Activated naive CD4-positive, alpha-beta T cell treated with anti-CD3 and anti-CD28 coated beads, Interleukin-2, amount 50 U/mL, for 24 hours (primary cell): ENCODE results near the gene EXOC7.

Experiments used
- H3K27ac Mint-ChIP-seq: one replicate; pipeline ENCODE4 v1.8.0; 2021; ENCODE audit warnings: mild to moderate bottlenecking, mixed read lengths
- H3K27me3 Mint-ChIP-seq: one replicate; pipeline ENCODE4 v1.8.0; 2021; ENCODE audit warnings: mixed read lengths
- H3K36me3 Mint-ChIP-seq: one replicate; pipeline ENCODE4 v1.8.0; 2021; ENCODE audit warnings: mixed read lengths
- H3K4me1 Mint-ChIP-seq: one replicate; pipeline ENCODE4 v1.8.0; 2021; ENCODE audit warnings: mixed read lengths
- H3K4me3 Mint-ChIP-seq: one replicate; pipeline ENCODE4 v1.8.0; 2021; ENCODE audit warnings: mild to moderate bottlenecking, mixed read lengths
- H3K9me3 Mint-ChIP-seq: one replicate; pipeline ENCODE4 v1.8.0; 2021; ENCODE audit warnings: mixed read lengths

EXOC7 gene

DNA sequence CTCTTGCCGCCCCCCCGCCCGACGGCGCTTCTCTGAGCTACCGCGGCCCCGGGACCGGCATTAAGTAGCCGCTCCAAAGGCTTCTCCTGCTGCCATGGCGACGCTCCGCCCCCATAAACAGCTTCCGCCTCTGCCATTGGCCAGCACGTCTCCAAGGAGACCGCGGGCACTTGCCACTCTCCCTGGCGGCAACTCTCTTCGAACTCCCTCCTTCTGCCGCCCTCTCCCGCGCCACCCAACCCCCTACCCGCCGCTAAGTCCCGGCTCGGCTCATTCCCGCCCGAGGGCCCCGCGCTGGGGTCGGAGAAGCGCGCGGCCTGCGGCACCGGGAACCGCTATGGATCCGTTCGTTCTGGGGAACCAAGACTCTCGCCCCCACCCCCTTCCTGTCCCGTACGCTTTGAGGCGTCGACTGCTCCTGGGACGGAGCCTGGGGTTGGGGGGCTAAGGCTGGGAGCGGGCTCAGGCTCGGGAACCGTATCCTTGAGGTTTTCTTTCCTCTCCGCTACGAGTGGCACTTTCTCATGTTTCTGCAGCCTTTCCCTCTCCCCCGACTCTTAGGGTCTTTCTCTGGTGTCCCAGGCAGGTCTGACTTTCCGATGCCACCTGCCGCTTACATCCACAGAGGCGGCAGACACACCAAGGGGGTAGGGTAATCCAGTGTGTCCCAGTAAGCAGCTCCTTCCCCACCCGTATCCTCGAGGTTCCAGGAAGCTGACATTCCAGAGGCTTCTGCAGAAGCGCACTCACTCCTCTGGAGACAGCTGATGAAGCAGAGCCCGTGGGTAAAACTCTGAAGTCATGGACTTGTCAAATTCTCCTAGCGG, 37.8 kb upstream of the EXOC7 start, which contains the start of gene FOXJ1:
Gene FOXJ1, minus strand, starts transcription at position 34 of the 827 bp plus-strand sequence. CDS start 850 bp downstream, outside the sequence.
- no peaks in the 10 kb centered on the region for H3K9me3 Mint-ChIP-seq
- peak within 1 kb of the TSS; percentile 37 for H3K27ac Mint-ChIP-seq
- no peaks in the 10 kb centered on the region for H3K27me3 Mint-ChIP-seq
- H3K36me3 Mint-ChIP-seq = no peaks in the 10 kb centered on the region
- peak within 1 kb of the TSS; percentile 76 for H3K4me3 Mint-ChIP-seq
- peaks cover 55% of the 10 kb centered on the region for H3K4me1 Mint-ChIP-seq

DNA sequence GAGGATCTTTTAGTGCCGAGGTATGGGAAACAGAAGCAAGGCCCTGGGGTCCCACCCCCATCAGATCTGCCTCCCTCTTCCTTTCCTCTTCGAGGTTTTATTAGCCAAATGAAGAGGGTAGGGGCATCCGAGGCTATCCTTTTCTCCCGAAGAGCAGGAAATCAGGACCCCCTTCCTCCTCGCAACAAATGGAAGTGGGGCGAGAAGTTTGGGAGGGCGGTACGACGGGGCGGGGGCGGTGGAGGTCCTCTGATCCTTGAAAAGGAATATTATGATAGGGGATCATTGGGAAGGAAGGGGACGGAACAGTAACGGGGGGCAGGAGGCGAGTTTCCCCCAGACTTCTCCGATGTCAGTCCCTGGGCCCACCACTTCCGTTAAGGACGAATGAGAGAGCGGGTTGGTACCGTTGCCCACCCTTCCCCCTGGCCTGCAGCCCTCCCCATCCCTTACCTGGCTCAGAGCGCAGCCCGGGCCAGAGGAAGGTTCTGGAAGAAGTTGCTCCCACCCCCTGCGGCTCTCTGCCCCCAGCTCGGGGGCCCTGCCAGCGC, 37.1 kb upstream of the EXOC7 start:
- Mint-ChIP-seq H3K4me1 (peaks cover 48% of the 10 kb centered on the region), H3K9me3 (no peaks in the 10 kb centered on the region), H3K27ac (no peak overlapping the region), H3K27me3 (no peaks in the 10 kb centered on the region), H3K4me3 (peak overlapping the region; percentile 76), H3K36me3 (no peaks in the 10 kb centered on the region)

DNA sequence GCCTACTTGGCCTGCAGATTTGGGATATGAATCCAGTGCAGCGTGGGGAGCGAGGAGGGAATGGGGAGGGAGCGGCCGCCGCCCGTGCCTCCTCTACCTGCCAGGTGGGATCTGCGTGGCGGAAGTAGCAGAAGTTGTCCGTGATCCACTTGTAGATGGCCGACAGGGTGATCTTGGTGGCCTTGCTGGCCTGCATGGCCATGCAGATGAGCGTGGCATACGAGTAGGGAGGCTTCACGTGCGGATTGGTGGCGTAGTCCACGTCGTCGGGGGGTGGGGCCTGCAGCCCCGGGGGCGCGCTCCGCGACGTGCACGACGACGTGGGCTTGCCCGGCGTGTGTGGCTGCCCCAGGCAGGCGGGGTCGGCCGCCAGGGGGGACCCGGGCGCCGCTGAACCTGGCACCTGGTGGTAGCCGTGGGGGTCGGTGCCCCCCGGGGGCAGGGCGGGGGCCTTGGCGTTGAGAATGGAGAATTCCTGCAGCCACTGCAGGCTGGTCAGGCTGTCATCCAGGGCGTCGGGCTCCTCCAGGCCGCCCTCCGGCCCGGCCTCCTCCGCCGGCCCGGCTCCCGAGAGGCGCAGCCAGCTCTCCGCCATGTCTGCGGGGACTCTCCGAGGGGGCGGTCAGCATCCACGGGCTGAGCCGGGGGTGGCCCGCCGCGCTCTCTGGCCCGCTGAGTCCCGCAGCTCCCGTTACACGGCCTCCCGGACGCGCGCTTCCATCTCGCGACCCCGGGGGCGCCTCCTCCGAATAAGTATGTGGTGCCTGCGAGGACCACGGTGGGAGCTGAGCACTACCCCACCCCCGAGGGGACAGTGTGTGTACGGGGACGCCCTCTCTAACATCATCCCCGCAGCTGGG, 36.4 kb upstream of the EXOC7 start:
- no peaks in the 10 kb centered on the region for H3K27me3 Mint-ChIP-seq
- peak overlapping the region; percentile 76 for H3K4me3 Mint-ChIP-seq
- peaks cover 47% of the 10 kb centered on the region for H3K4me1 Mint-ChIP-seq
- no peaks in the 10 kb centered on the region for H3K9me3 Mint-ChIP-seq
- no peaks in the 10 kb centered on the region for H3K36me3 Mint-ChIP-seq
- peak overlapping the region; percentile 13 for H3K27ac Mint-ChIP-seq

DNA sequence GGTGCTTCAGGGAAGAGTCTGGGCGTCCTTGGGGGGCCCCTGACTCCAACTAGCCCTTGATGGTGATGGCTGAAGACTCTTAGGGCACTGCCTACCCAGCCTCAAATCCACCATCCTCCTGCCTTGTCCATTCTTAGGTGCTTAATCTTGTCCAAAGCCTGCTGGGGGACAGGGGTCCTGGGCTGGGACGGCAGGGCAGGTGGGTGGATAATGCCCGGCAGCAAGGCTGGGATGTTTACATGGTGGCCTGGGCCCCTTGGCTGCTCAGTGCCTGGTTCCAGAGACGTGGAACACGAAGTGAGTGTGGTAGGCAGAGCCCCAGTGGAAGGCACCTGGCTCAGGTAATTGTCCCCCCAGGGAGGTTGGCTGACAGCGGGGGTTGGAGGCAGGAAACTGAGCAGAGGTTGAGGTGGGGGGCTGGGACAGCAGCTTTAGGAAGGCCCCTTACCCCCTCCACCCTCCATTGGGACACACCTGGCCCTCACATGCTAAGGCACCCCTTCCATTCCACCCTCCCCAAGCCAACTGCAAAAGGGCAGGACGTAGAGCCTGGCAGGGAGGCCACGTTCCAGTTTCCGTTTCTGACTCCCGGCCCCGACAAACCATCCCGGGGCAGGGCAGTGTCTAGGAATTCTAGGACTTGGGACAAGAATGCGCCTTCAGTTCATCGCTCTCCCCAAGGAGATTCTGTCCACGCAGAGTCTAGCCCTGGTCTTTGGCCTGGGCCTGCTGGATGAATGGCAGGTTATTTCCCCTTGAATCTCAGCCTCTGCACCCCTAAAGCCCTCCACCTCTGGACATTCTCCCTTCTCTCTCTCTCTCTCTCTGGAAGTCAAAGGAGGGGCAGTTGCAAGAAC, 35.5 kb upstream of the EXOC7 start:
- Mint-ChIP-seq H3K4me1 (peaks cover 44% of the 10 kb centered on the region), H3K36me3 (no peaks in the 10 kb centered on the region), H3K4me3 (peak overlapping the region; percentile 67), H3K27ac (peak overlapping the region; percentile 13), H3K9me3 (no peaks in the 10 kb centered on the region), H3K27me3 (no peaks in the 10 kb centered on the region)

DNA sequence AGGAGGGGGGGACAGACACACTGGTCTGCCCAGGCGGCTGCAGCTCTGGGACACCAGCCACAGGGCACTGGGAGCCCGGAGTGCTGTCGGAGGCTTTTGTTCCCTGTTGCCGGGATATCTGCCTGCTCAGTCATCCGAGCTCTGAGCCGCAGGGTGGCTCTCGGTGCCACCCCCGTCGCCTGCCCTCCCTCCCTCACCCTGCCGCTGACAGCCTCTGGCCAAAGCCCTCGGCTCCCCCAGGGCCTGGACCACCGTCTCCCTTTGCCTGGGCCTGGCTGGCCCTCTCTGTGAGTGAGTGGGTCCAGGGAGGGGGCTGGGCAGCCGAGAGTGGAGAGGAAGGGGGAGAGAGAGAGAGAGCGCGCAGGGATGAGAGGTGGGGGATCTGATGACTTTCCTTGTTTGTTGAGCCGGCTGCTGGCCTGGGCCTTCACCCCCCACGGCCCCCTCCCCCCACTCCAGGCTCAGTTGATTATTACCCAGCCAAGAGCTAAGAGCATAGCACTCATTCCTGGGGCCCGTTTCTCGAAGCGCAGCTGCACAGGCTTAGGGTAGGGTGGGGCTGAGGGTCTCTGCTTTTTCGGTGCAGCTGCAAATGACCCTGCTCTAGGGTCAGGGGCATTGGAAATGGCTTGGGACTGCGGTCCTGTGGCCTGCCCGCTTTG, 34.8 kb upstream of the EXOC7 start:
- H3K9me3 Mint-ChIP-seq = no peaks in the 10 kb centered on the region
- H3K4me1 Mint-ChIP-seq = peaks cover 44% of the 10 kb centered on the region
- no peaks in the 10 kb centered on the region for H3K27me3 Mint-ChIP-seq
- H3K4me3 Mint-ChIP-seq = no peak overlapping the region
- H3K36me3 Mint-ChIP-seq = no peaks in the 10 kb centered on the region
- no peak overlapping the region for H3K27ac Mint-ChIP-seq

DNA sequence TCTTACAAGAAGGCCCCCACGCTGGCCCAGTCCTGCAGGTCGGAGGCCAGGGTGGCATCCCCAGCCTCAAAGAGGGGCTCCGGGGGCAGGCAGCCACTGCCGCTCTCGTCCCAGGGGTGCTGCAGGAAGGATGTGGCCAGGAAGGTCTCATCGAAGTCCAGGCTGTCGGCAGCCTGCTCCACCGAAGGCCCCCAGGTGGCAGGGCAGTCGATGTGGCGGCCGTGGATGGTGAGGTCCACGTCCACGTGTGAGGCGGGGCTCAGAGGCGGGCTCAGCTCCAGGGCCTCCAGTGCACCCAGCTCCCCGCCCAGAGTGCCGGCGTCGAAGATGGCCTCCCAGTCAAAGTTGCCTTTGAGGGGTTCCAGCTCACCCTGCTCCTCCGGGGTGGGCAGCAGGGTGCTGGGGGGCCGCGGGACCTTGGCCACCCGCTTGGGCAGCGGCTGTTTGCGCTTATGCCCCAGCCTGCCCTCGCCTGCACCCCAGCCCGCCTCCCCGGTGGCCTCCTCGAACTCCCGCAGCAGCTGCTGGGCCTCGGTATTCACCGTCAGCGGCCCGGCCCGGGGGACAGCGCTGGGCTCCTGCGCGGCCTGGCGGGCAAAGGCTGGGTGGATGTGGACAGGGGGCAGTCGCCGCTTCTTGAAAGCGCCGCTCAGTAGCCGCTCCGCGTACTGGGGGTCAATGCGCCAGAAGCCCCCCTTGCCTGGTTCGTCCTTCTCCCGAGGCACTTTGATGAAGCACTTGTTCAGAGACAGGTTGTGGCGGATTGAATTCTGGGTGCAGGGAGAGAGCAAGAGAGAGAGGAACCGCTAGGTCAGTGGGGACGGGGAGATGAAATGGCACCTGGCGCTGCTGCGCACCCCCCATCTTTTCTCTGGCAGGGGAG, 34.0 kb upstream of the EXOC7 start:
- H3K4me3 Mint-ChIP-seq = no peak overlapping the region
- no peaks in the 10 kb centered on the region for H3K27me3 Mint-ChIP-seq
- no peak overlapping the region for H3K27ac Mint-ChIP-seq
- peaks cover 39% of the 10 kb centered on the region for H3K4me1 Mint-ChIP-seq
- no peaks in the 10 kb centered on the region for H3K36me3 Mint-ChIP-seq
- H3K9me3 Mint-ChIP-seq = no peaks in the 10 kb centered on the region

DNA sequence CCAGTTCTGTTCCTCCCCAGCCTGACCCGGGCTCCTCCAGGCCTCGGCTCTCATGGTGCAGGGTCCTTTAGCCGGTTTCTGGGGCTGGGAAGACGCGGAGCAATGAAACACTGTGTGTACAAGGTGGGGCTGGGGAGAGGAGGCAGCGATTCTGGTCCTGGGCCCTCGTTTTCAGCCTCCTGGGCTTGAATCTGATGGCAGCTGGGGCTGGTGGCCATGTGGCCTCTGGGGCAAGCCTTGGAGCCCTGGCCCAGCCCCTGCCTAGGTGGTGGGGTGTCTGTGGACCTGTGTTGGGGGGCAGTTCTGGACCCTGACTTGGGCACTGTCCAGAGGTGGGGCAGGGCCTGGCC, 33.4 kb upstream of the EXOC7 start:
- Mint-ChIP-seq H3K36me3 (no peaks in the 10 kb centered on the region), H3K4me3 (no peak overlapping the region), H3K9me3 (no peaks in the 10 kb centered on the region), H3K27ac (no peak overlapping the region), H3K27me3 (no peaks in the 10 kb centered on the region), H3K4me1 (peaks cover 32% of the 10 kb centered on the region)

DNA sequence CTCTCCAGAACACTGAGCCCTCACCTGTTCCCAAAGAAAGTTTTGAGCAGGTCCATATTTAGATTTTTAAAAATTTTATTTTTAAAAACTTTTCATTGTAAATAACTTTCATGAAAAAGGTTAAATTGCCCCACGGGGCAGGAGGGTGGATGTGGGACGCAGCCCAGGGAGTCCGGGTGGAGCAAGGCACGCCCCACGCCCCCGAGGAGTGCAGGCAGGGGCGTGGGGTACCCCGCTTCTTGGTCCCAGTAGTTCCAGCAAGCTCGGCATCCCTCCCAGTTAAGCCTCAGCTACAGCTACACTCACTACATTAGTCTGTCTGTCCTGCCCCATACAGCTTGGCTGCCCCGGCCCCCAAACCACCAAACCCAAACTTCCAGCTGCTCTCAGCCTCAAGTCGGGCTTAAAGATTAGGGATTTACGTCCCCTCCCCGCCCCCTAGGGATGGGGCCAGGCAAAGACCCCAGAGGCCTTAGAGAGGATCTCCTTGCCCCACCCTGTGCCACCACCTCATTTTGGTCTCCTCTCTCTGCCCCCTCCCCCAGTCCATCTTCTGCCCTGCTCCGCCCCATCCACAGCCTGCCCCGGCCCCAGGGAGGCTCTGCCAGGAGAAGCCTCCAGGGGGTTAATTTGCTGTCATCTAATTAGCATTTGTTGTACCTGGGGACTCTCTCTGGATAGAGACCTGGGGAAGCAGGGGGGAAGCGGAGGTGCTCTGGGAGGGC, 32.9 kb upstream of the EXOC7 start:
- H3K27ac Mint-ChIP-seq = peak overlapping the region; percentile 30
- no peaks in the 10 kb centered on the region for H3K36me3 Mint-ChIP-seq
- H3K27me3 Mint-ChIP-seq = no peaks in the 10 kb centered on the region
- no peak overlapping the region for H3K4me3 Mint-ChIP-seq
- H3K9me3 Mint-ChIP-seq = no peaks in the 10 kb centered on the region
- peaks cover 30% of the 10 kb centered on the region for H3K4me1 Mint-ChIP-seq

DNA sequence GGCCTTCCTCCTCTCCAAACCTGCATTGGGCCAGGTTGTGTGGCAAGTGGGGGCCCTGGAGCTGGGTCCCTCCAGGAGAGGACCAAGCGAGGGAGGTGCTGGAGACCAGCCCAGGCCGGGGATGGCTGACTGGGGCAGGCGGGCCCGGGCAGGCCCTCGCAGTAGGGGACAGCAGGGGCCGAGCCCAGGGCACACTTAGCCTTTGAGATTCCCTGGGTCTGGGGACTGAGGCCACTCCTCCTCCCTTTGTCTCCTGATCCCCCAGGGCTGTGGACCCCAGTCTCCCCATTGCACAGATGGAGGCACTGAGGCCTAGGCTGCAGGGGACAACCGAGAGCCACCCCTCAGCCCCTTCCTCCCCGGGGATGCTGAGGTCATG, 32.2 kb upstream of the EXOC7 start:
- Mint-ChIP-seq H3K4me1 (peaks cover 32% of the 10 kb centered on the region), H3K4me3 (no peak overlapping the region), H3K36me3 (no peaks in the 10 kb centered on the region), H3K27ac (no peak overlapping the region), H3K9me3 (no peaks in the 10 kb centered on the region), H3K27me3 (no peaks in the 10 kb centered on the region)

DNA sequence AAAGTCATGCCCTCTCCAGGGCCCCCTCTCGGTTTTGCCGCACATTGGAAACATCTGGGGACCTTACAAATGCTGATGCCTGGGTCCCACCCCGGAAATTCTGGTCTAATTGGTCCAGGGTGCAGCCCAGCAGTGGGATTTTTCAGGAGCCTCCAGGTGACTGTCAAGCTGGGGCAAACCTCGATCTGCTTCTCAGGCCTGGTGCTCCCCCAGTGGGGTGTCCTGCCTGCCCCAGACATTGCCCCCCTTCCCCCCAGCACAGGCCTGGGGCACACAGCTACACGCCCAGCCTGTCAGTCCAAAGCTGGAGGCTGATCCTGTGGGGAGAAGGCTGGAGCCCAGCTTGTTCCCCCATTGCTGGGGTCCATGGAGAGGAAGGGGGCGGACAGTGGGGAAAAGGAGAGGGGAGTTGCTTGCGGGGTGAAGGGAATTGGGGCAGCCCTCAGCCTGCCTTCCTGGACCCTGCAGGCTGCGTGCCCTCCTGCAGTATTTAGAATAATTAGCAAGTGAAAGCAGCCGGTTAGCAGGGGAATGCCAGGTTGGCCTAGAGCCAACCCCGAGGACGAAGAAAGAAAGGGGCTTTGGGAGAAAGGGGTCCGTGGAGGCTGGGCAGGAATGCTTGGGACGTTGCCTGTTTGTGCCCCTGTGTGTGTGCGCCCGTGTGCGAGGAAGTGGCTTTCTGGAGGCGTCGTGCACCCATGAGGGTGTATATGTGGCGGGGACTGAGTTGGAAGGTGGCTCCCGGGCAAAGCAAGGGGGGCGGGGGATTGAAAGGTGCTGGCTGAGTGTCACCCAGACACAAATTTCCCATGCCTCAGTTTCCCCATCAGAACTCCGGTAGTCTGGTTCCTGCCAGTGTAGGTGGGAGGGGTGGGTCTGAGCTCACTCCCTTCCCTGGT, 31.6 kb upstream of the EXOC7 start:
- Mint-ChIP-seq H3K4me1 (peaks cover 27% of the 10 kb centered on the region), H3K9me3 (no peaks in the 10 kb centered on the region), H3K27me3 (no peaks in the 10 kb centered on the region), H3K36me3 (no peaks in the 10 kb centered on the region), H3K27ac (peak overlapping the region; percentile 76), H3K4me3 (peak overlapping the region; percentile 76)

DNA sequence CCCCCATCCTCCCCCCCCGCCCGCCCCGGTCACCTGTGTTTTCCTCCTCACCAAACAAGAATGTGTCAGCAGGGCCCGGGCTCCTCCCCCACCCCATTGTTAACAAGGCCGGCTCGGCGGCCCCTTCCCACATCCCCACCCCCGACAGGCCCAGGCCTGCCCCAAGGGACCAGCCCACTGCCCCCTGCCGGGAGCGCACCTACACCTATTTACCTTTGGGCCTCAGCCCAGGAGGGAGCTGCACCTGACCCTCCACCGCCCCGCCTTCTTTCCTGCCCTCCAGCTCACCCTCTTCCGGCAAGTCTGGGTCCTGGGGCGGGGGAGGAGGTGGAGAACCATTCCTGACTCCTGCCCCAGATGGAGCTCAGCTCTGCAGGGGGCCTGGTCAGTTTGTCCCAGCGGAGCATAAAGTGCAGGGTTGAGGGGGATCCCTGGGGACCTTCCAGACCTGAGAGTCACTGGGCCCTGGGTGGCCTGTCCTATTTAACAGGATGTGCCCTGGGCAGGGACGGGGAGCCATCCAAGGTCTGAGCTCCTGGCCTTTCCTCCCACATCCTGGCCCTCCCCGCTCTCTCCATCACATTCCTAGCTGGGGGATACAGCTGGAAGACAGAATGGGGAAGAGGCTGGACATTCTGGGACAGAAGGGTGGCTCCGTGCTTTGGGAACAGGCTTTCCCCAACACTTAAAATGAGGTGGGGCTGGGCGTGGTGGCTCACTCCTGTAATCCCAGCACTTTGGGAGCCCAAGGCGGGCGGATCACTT, 29.2 kb upstream of the EXOC7 start:
- Mint-ChIP-seq H3K9me3 (no peaks in the 10 kb centered on the region), H3K4me3 (no peak overlapping the region), H3K36me3 (no peaks in the 10 kb centered on the region), H3K4me1 (peaks cover 24% of the 10 kb centered on the region), H3K27ac (no peak overlapping the region), H3K27me3 (no peaks in the 10 kb centered on the region)
